IMR-90 (cell line): Measurements from ENCODE around the gene UGT2B7. TPM values are rescaled to one million over a fixed set of nuclear protein-coding genes. Genes with fewer than 3 reads are reported as not detected.

Source experiments
- ATAC-seq: fragments of 200-7000 bp; cut with Tn5 transposase; 2 replicates; pipeline ENCODE4 v1.9.1; 2020; ENCODE audit warnings: low read depth, mild to moderate bottlenecking, moderate library complexity
- BruUV-seq: library from RNA; stranded (reverse); fragments of 400-500 nt; replicated peaks from 2 replicates; lab custom pipeline; 2021; lab: Mats Ljungman, UMichigan
- CTCF ChIA-PET: fragments of 300-600 bp; formaldehyde crosslinking; extraction: SDS; loops from one replicate; lab custom pipeline; 2021; ENCODE audit warnings: antibody characterized with exemption; lab: Yijun Ruan, JAX
- POLR2A ChIA-PET: fragments of 300-600 bp; sonication (Branson Sonifier 250); formaldehyde crosslinking; loops from one replicate; lab custom pipeline; 2022; ENCODE audit warnings: antibody characterized with exemption; ENCODE audit not compliant: unreplicated experiment; lab: Charles Lee
- DNase-seq: peaks from one replicate; pipeline ENCODE4 v3.0.0; 2013
- H2AFZ ChIP-seq: replicated peaks from 2 replicates; pipeline ENCODE3; 2013; ENCODE audit warnings: low read length, mild to moderate bottlenecking; ENCODE audit not compliant: poor library complexity
- H2AK5ac ChIP-seq: 2 replicates; pipeline ENCODE4 v1.6.1; 2013; ENCODE audit warnings: low read depth, low read length, inconsistent platforms
- H2AK9ac ChIP-seq: replicated peaks from 2 replicates; pipeline ENCODE3; 2013; ENCODE audit warnings: mild to moderate bottlenecking, low read depth, low read length, moderate library complexity; ENCODE audit not compliant: poor library complexity
- H2BK120ac ChIP-seq: 2 replicates; pipeline ENCODE4 v1.6.1; 2013; ENCODE audit warnings: low read depth, low read length, inconsistent platforms
- H2BK15ac ChIP-seq: 3 replicates; pipeline ENCODE4 v1.6.1; 2013; ENCODE audit warnings: low read depth, low read length, inconsistent platforms
- H2BK20ac ChIP-seq: 2 replicates; pipeline ENCODE4 v1.6.1; 2013; ENCODE audit warnings: low read depth, mild to moderate bottlenecking, inconsistent platforms, low read length, moderate library complexity
- H2BK5ac ChIP-seq: 2 replicates; pipeline ENCODE4 v1.6.1; 2013; ENCODE audit warnings: mild to moderate bottlenecking, low read depth, low read length, inconsistent platforms; ENCODE audit not compliant: poor library complexity, severe bottlenecking
- H3K14ac ChIP-seq: replicated peaks from 2 replicates; pipeline ENCODE4 v1.6.1; 2013; ENCODE audit warnings: low read depth, low read length, inconsistent platforms
- H3K18ac ChIP-seq: 2 replicates; pipeline ENCODE4 v1.6.1; 2013; ENCODE audit warnings: low read depth, low read length, control low read depth
- H3K23ac ChIP-seq: 2 replicates; pipeline ENCODE4 v1.6.1; 2013; ENCODE audit warnings: low read depth, low read length, inconsistent platforms
- H3K27ac ChIP-seq: 2 replicates; pipeline ENCODE4 v1.5.1; 2013; ENCODE audit warnings: mild to moderate bottlenecking, control low read depth, low read length; ENCODE audit not compliant: insufficient read depth
- H3K27me3 ChIP-seq: 2 replicates; pipeline ENCODE4 v1.6.1; 2013; ENCODE audit warnings: low read length; ENCODE audit not compliant: control insufficient read depth, insufficient read depth
- H3K36me3 ChIP-seq: 2 replicates; pipeline ENCODE4 v1.6.1; 2013; ENCODE audit warnings: low read length, mixed read lengths; ENCODE audit not compliant: control insufficient read depth, insufficient read depth
- H3K4ac ChIP-seq: 2 replicates; pipeline ENCODE4 v1.6.1; 2013; ENCODE audit warnings: low read depth, low read length, inconsistent platforms
- H3K4me1 ChIP-seq: 2 replicates; pipeline ENCODE4 v1.6.1; 2013; ENCODE audit warnings: low read length, mixed read lengths; ENCODE audit not compliant: control insufficient read depth, insufficient read depth
- H3K4me2 ChIP-seq: 2 replicates; pipeline ENCODE4 v1.6.1; 2013; ENCODE audit warnings: low read depth, mild to moderate bottlenecking, control low read depth, low read length, moderate library complexity
- H3K4me3 ChIP-seq: 2 replicates; pipeline ENCODE4 v1.5.1; 2013; ENCODE audit warnings: low read depth, mild to moderate bottlenecking, control low read depth, low read length, moderate library complexity; ENCODE audit not compliant: insufficient read depth
- H3K56ac ChIP-seq: 2 replicates; pipeline ENCODE4 v1.6.1; 2013; ENCODE audit warnings: low read length, inconsistent platforms; ENCODE audit not compliant: insufficient read depth; ENCODE audit errors: extremely low read depth
- H3K79me1 ChIP-seq, 2 experiments: 2 replicates each; pipeline ENCODE4 v1.6.1; 2013; ENCODE audit warnings: low read length in 2 of 2, inconsistent platforms in 1 of 2, low read depth in 1 of 2
- H3K9ac ChIP-seq: 2 replicates; pipeline ENCODE4 v1.6.1; 2013; ENCODE audit warnings: low read depth, low read length, control low read depth
- H3K9me1 ChIP-seq: 2 replicates; pipeline ENCODE4 v1.6.1; 2013; ENCODE audit warnings: low read length, inconsistent platforms; ENCODE audit not compliant: insufficient read depth
- H3K9me3 ChIP-seq: 2 replicates; pipeline ENCODE4 v1.6.1; 2013; ENCODE audit warnings: low read length; ENCODE audit not compliant: control insufficient read depth, insufficient read depth
- H4K20me1 ChIP-seq: 2 replicates; pipeline ENCODE4 v1.6.1; 2013; ENCODE audit warnings: low read length, inconsistent platforms; ENCODE audit not compliant: insufficient read depth
- H4K5ac ChIP-seq: 2 replicates; pipeline ENCODE4 v1.6.1; 2013; ENCODE audit warnings: mild to moderate bottlenecking, low read depth, low read length, control low read depth
- H4K8ac ChIP-seq, 2 experiments: 2 replicates each; pipeline ENCODE4 v1.6.1; 2013; ENCODE audit warnings: low read depth in 2 of 2, low read length in 2 of 2, control low read depth in 1 of 2, inconsistent platforms in 1 of 2
- H4K91ac ChIP-seq: 2 replicates; pipeline ENCODE4 v1.6.1; 2013; ENCODE audit warnings: low read depth, low read length, inconsistent platforms; ENCODE audit not compliant: insufficient read depth
- BHLHE40 ChIP-seq: fragments of 150-350 bp; IDR thresholded peaks from 2 replicates; pipeline ENCODE4 v1.6.1; 2016; ENCODE audit warnings: mild to moderate bottlenecking, low read depth, low read length
- CEBPB ChIP-seq: IDR thresholded peaks from 2 replicates; pipeline ENCODE4 v1.6.1; 2012; ENCODE audit warnings: low read depth, low read length, improper control_type of control experiment
- CHD1 ChIP-seq: IDR thresholded peaks from 2 replicates; pipeline ENCODE4 v1.6.1; 2012; ENCODE audit warnings: low read depth, low read length, improper control_type of control experiment
- FOS ChIP-seq: fragments of 150-350 bp; IDR thresholded peaks from 2 replicates; pipeline ENCODE4 v1.6.1; 2016; ENCODE audit warnings: low read depth, low read length
- MAFK ChIP-seq: IDR thresholded peaks from 2 replicates; pipeline ENCODE4 v1.6.1; 2012; ENCODE audit warnings: low read depth, low read length, improper control_type of control experiment
- MAZ ChIP-seq: IDR thresholded peaks from 2 replicates; pipeline ENCODE4 v1.6.1; 2012; ENCODE audit warnings: low read depth, mild to moderate bottlenecking, low read length, improper control_type of control experiment, moderate library complexity, borderline replicate concordance
- MXI1 ChIP-seq: IDR thresholded peaks from 2 replicates; pipeline ENCODE4 v1.6.1; 2012; ENCODE audit warnings: low read depth, mild to moderate bottlenecking, low read length, moderate library complexity, borderline replicate concordance
- NFE2L2 ChIP-seq: fragments of 150-350 bp; IDR thresholded peaks from 2 replicates; pipeline ENCODE4 v1.6.1; 2016; ENCODE audit warnings: low read depth, mild to moderate bottlenecking, low read length
- POLR2A ChIP-seq: IDR thresholded peaks from 2 replicates; pipeline ENCODE4 v1.6.1; 2012; ENCODE audit warnings: mild to moderate bottlenecking, low read depth, low read length
- RAD21 ChIP-seq: IDR thresholded peaks from 2 replicates; pipeline ENCODE4 v1.6.1; 2012; ENCODE audit warnings: low read length, improper control_type of control experiment
- RCOR1 ChIP-seq: IDR thresholded peaks from 2 replicates; pipeline ENCODE4 v1.6.1; 2012; ENCODE audit warnings: mild to moderate bottlenecking, low read length, improper control_type of control experiment; ENCODE audit not compliant: insufficient replicate concordance
- RFX5 ChIP-seq: IDR thresholded peaks from 2 replicates; pipeline ENCODE4 v1.8.0; 2012; ENCODE audit warnings: low read depth, mild to moderate bottlenecking, low read length, moderate library complexity
- SMC3 ChIP-seq: fragments of 150-350 bp; IDR thresholded peaks from 2 replicates; pipeline ENCODE4 v1.6.1; 2016; ENCODE audit warnings: low read depth, mild to moderate bottlenecking, antibody characterized with exemption, low read length, moderate library complexity
- WGBS, 2 experiments: methylation state at CpG; one replicate each; pipeline versions ENCODE4 v1.1.5 to v1.1.7; 2013; ENCODE audit warnings: missing lambda C conversion rate in 2 of 2; ENCODE audit not compliant: insufficient read length in 1 of 2; ENCODE audit errors: extremely low coverage in 2 of 2; 5-methylcytosine and 5-hydroxymethylcytosine counted together
- dilution Hi-C: fragments of 300-500 bp; cut with HindIII; formaldehyde crosslinking; loops from one replicate; pipeline ENCODE4 v1.14.3; 2018; ENCODE audit warnings: low sequenced_read_pairs; ENCODE audit not compliant: unreplicated experiment
- in situ Hi-C: fragments of 300-500 bp; cut with MboI; formaldehyde crosslinking; loops from 3 replicates; pipeline ENCODE4 v1.14.3; 2019; ENCODE audit warnings: low sequenced_read_pairs, inconsistent platforms, mixed read lengths
- intact Hi-C: fragments of 100-400 bp; cut with micrococcal nuclease; formaldehyde crosslinking; loops from 2 replicates; pipeline ENCODE4 v1.10.0; 2022
- polyA plus RNA-seq, 3 experiments: library from polyadenylated mRNA; depleted of rRNA; stranded (reverse); fragments of >200 nt; gene quantifications; 2 replicates each; pipeline ENCODE4 v1.2.3, GENCODE V29; 2012; ENCODE audit warnings: low replicate concordance in 1 of 3
- total RNA-seq: library from RNA; depleted of rRNA; stranded (reverse); fragments of >200 nt; gene quantifications from 2 replicates; pipeline ENCODE4 v1.2.3, GENCODE V29; 2012
- TF ChIP-seq, protein P1 (sequence below): fragments of 150-350 bp; IDR thresholded peaks from 2 replicates; pipeline ENCODE4 v1.6.1; 2017; ENCODE audit warnings: mild to moderate bottlenecking, antibody characterized with exemption, low read length, low read depth
- TF ChIP-seq, protein P2 (sequence below): fragments of 150-350 bp; IDR thresholded peaks from 2 replicates; pipeline ENCODE4 v1.6.1; 2016; ENCODE audit warnings: low read depth, mild to moderate bottlenecking, low read length, moderate library complexity, borderline replicate concordance
- TF ChIP-seq, protein P3 (sequence below): conservative IDR thresholded peaks from 2 replicates; pipeline ENCODE4 v1.5.1; 2012; ENCODE audit warnings: mild to moderate bottlenecking, low read depth, low read length, improper control_type of control experiment

The UGT2B7 gene
- total and polyA plus RNA-seq, 2 of the 4 experiments (the other 2 are of a cell fraction) = 0.10 TPM; not detected in 1

DNA sequence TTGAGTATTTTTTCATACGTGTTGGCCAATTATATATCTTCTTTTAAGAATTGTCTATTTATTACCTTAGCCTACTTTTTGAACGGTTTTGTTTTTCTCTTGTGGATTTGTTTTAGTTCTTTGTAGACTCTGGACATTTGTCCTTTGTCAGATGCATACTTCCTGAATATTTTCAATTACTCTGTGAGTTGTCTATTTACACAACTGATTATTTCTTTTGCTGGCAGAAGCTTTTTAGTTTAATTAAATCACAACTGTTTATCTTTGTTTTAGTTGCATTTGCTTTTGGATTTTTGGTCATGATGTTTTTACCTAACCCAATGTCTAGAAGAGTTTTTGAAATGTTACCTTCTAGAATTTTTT lies 19.6 kb downstream of the UGT2B7 start:
- no peak overlapping the region for H3K4me3 ChIP-seq
- H2BK120ac ChIP-seq = no peak overlapping the region
- no peaks in the 10 kb centered on the region for H3K79me1 ChIP-seq
- H4K91ac ChIP-seq = no peak overlapping the region
- no peaks in the 10 kb centered on the region for H3K36me3 ChIP-seq
- H2BK5ac ChIP-seq = no peak overlapping the region
- no peak overlapping the region for H3K56ac ChIP-seq
- ATAC-seq = no peak
- no TSS peak for BruUV-seq
- no peak overlapping the region for H2AFZ ChIP-seq
- no peak overlapping the region for H4K8ac ChIP-seq
- no peaks in the 10 kb centered on the region for H3K27me3 ChIP-seq
- H4K20me1 ChIP-seq = no peaks in the 10 kb centered on the region
- ChIA-PET CTCF (no interaction called here), POLR2A (no interaction called here)
- no peak for DNase-seq
- no peaks in the 10 kb centered on the region for H3K9me3 ChIP-seq
- intact Hi-C loops = no loop called here
- H3K4me1 ChIP-seq = no peaks in the 10 kb centered on the region
- no peak overlapping the region for H4K5ac ChIP-seq
- H3K4ac ChIP-seq = no peak overlapping the region
- no CpG with 5 or more reads among the region's 2 CpGs for WGBS, 2 experiments
- in situ Hi-C loops = no loop called here
- dilution Hi-C loops = no loop called here
- H2AK9ac ChIP-seq = no peak overlapping the region
- no peak overlapping the region for H3K23ac ChIP-seq
- H3K18ac ChIP-seq = no peak overlapping the region
- H2BK20ac ChIP-seq = no peak overlapping the region
- no peak overlapping the region for H3K27ac ChIP-seq
- no peak overlapping the region for H2AK5ac ChIP-seq
- no peaks in the 10 kb centered on the region for H3K9me1 ChIP-seq
- H2BK15ac ChIP-seq = no peak overlapping the region
- no peak overlapping the region for H3K9ac ChIP-seq
- H3K14ac ChIP-seq = no peak overlapping the region
- H3K4me2 ChIP-seq = no peak overlapping the region
- TF ChIP-seq, protein P1, sequence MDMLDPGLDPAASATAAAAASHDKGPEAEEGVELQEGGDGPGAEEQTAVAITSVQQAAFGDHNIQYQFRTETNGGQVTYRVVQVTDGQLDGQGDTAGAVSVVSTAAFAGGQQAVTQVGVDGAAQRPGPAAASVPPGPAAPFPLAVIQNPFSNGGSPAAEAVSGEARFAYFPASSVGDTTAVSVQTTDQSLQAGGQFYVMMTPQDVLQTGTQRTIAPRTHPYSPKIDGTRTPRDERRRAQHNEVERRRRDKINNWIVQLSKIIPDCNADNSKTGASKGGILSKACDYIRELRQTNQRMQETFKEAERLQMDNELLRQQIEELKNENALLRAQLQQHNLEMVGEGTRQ = no peak
- no peak for TF ChIP-seq SMC3
- no peak for TF ChIP-seq CHD1
- TF ChIP-seq MXI1 = no peak
- no peak for TF ChIP-seq MAZ
- TF ChIP-seq, protein P2, sequence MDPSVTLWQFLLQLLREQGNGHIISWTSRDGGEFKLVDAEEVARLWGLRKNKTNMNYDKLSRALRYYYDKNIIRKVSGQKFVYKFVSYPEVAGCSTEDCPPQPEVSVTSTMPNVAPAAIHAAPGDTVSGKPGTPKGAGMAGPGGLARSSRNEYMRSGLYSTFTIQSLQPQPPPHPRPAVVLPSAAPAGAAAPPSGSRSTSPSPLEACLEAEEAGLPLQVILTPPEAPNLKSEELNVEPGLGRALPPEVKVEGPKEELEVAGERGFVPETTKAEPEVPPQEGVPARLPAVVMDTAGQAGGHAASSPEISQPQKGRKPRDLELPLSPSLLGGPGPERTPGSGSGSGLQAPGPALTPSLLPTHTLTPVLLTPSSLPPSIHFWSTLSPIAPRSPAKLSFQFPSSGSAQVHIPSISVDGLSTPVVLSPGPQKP = no peak
- TF ChIP-seq RCOR1 = no peak
- no peak for TF ChIP-seq NFE2L2
- TF ChIP-seq BHLHE40 = no peak
- TF ChIP-seq FOS = no peak
- TF ChIP-seq POLR2A = no peak
- TF ChIP-seq RAD21 = no peak
- no peak for TF ChIP-seq CEBPB
- no peak for TF ChIP-seq MAFK
- TF ChIP-seq, protein P3, sequence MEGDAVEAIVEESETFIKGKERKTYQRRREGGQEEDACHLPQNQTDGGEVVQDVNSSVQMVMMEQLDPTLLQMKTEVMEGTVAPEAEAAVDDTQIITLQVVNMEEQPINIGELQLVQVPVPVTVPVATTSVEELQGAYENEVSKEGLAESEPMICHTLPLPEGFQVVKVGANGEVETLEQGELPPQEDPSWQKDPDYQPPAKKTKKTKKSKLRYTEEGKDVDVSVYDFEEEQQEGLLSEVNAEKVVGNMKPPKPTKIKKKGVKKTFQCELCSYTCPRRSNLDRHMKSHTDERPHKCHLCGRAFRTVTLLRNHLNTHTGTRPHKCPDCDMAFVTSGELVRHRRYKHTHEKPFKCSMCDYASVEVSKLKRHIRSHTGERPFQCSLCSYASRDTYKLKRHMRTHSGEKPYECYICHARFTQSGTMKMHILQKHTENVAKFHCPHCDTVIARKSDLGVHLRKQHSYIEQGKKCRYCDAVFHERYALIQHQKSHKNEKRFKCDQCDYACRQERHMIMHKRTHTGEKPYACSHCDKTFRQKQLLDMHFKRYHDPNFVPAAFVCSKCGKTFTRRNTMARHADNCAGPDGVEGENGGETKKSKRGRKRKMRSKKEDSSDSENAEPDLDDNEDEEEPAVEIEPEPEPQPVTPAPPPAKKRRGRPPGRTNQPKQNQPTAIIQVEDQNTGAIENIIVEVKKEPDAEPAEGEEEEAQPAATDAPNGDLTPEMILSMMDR = no peak
- TF ChIP-seq RFX5 = no peak
